GM19351 (cell line): Measurements from ENCODE around the gene POFUT2.

Experiments
- ATAC-seq: cut with Tn5 transposase; IDR thresholded peaks from one replicate; pipeline ENCODE4 v1.9.1; 2021; ENCODE audit warnings: mild to moderate bottlenecking, moderate library complexity; ENCODE audit not compliant: unreplicated experiment

Gene POFUT2

DNA sequence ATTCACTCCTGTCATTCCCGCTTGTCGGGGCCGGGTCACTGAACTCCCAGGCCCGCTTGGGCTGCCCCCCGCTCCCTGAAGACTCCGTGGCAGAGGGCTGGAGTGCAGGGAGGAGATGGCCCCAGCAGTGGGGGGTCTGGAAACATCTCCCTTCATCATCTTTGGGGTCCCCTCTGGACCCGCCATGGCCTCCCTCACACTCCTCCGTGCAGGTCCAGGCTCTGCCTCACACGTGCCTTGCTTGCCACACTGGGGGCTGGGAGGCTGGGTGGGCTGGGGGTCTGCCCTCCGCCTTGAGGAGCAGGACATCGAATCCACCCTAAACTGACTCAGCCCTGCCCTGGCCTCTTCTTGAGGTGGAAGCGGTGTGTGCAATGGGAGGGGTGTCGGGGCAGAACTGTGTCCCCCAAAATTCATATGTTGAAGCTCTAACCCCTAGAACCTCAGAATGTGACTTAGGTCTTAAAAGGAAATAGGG is 35.2 kb downstream of the POFUT2 start:
- ATAC-seq: no peak

DNA sequence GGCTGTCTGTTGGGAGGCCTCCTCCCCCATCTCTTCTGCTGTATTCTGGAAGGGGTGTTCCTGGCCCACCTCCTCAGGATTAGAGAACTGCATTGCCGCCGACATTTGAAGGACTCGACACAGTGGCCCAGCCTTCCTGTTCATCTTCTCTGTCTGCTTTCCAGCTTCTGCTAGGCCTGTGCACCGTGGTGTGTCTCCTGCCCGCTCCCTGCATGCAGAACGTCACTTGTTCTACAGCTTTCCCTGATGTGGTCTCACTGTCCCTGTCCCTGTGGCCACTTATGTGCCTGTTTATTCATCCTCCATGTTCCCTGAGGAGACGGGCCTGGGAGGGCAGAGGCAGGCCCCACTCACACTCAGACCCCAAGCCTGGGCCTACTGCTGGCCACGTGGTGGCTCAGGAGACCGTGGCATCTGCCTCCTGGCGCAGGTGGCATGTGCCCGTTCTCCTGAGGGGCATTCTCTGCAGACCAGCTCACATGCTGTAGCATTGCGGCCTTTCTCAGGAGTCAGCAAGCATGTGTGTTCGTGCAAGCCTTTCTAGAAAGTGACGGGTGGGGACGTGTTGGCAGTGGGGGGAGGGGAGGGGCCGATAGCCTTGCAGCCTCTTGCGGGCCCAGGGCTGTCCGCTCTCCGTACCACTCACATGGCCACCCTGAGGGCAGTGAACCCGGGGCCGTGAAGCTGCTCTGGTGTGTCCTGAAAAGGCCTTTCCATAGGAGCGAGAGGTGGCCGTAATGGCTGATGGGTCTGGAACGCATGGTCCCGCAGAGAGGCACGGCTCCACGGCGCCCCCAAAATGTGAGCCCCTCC is 35.9 kb downstream of the POFUT2 start:
- no peak for ATAC-seq

DNA sequence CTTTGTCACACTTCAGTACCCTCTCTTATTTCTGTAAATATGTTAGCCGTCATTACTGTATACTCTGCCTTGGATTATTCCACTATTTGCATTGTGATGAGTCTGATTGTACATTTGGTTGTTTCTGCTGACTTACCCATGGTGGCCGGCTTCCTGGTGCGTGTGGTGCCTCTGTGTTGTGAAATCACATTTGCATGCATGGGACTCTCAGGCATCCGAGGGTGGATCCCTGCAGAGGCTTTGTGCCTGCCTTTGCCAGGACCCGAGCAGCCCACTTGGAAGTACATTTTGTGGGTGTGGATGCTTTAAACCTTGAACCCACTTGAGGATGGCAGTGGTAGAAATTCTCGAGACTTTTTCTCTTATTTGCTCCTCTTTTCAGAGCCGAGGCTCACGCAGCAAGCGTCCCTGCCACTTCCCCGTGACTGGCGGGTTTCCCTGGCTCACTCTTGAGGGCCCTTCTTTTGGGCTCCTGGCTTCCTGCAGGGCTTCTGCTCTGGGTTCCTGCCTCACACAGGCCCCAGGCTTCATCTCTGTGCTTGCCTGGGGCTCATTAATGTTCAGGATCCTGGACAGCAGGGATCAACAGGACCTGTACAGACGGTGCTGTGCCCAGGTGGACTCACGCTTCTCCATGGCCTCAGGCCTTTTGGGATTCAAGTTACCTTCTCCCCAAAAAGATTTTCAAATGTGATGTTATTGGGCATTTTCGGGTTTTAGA is 36.6 kb downstream of the POFUT2 start:
- ATAC-seq: no peak

DNA sequence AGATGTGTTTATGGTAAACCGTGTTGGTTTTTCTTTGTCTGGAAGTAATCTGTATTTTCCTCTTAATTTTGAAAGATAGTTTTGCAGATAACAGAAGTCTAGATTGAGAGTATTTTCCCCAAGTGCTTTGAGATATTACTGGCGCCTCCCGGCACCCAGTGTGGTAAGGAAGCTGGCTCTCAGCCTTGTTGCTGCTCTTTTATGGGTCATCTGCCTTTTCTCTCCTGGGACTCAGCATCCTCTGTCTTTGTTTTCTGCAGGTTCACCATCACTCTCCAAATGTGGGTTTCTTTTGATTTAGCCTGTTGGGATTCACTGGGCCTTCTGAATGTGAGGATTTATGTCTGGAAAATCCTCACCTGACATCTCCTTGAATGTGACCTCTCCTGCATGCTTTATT is 37.4 kb downstream of the POFUT2 start:
- no peak for ATAC-seq

DNA sequence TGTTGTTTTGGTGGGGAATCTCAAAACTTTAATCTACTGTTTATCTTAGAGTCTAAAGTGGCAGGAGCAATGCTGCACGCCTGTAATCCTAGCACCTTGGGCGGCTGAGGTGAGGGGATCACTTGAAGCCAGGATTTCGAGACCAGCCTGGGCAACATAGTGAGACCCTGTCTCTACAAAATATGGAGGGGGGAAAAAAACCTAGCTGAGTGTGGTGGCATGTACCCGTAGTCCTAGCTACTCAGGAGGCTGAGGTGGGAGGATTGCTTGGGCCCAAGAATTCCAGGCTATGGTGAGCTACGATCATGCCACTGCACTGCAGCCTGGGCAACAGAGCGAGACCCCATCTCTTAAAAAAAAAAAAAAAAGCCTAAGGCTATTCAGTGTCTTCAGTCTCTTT is 38.1 kb downstream of the POFUT2 start:
- ATAC-seq: no peak

DNA sequence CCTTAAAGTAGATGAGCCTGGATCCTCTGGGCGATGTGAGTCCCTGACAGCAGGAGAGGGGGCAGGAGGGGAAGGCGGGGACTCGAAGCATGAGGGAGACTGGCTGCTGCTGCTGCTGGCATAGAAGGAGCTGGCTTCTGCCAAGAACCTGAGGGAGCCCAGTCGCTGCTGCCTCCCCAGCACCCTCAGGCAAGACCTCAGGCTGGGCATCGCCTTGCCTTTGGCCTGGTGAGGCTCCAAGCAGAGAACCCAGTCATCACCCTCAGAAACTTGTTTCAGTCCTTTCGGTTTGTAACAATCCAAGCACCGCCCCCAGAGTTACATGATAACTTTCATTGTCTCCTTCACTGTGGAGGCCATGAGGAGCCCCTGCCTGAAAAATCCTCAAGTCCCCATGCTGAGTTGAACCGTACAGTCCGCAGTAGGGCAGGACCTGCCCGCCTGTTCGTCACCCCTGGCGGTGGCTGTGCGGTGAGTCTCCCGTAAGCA is 38.8 kb downstream of the POFUT2 start:
- no peak for ATAC-seq

DNA sequence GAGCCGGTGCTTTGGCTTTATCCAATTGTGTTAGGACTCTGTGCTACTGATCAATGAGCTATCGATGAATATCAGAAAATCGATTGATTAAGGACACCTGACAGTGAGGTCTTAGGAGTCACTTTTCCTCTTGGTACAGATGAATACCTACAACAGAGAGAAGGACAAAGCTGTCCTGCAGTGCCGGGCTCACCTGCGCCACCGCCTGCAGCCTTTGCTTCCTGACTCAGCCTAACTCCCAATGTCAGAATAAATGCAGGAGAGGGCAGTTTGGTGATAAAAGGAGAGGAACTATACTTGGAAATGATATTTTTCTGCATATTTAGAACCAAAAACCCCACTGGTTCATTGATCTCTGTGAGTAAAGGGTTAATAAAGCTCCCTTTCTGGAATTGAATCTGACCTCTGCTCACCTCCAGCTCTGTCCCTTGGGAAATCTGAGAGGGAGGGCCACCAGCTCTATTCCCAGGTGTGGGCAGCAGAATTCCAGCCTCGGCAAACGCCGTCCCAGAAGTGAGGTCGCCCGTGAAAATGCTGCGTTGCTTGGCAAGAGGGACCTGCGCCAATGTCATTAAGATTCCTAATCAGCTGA is 39.3 kb downstream of the POFUT2 start:
- ATAC-seq: no peak

DNA sequence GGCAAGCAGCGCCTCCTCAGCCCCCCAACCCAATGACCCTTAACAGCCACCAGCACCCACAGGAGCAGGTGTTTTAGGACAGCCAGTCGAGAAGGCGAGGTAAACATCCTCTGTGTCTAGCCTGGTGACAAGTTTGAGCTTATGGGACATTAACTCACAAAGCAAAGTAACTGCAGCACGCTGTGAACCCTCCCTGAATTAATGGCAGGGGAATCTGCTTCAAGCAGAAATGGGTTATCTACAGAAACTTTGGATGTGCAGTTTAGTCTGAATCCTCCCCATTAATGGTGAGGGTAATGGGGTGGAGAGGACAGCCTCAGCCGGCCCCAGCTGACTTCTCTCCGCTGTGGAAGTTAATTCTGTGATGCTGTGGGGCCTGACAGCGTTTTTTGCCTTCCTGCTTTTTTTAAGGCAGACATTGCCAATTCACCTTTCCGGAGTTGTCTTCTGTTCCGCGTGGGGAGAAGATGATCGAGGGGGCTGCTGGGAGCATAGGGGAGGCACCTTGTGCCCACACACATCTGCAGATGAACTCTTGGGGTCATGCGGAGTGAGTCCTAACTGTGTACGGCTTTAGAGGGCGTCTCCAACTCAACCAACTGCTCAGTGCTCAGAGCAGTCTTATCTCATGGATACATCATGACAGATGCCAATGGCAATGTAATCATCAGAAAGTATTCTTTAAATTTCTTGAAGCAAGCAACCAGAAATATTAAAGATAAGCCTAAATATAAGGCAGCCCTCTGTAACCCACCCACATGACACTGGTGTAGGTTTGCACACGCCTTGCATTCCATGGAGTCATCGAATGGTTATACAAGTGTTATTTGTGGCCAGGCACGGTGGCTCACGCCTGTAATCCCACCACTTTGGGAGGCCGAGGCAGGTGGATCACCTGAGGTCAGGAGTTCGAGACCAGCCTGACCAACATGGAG is 41.0 kb downstream of the POFUT2 start:
- ATAC-seq: no peak

DNA sequence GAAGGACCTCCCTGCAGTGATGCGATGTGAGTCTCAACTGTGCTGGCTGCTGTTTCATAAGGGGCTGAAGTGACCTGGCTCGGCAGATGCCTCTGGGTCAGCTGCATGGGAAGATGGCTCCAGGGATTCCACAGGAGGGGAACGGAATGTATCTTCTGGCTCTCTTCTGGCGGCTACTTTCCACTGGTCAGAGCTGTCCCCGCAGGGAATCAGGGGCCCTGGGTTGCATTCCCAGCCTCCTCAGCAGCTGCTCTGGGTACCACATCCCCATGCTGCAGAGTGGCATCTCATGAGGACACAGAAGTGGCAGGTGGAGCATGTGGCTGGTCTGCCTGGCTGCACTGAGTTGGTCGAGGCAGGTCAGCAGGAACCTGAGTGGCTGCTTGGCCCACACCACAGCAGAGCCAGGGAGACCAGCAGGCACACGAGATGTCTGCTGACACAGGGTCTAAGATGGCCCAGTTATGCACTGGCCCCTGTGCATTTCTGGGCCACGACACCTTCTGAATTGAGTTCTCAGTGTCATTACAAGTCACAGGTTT is 42.8 kb downstream of the POFUT2 start:
- no peak for ATAC-seq

DNA sequence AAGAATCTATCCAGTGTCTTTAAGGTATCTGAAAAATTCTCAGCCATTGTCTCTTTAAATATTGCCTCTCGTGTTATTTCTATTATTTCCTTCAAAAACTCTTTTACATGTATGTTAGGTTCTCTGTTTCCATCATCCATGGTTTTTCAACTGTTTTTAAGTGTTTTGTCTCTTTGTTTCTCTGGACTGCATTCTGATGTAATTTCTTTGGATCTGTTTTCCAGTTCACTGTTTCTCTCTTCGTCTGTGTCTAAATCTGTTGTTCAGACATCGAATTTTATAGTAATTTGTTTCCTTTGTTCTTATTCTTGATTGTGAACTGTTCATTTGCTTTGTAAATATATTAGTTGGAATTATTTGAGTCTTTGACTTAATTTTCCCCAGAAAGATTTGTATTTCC is 44.1 kb downstream of the POFUT2 start:
- ATAC-seq: no peak

DNA sequence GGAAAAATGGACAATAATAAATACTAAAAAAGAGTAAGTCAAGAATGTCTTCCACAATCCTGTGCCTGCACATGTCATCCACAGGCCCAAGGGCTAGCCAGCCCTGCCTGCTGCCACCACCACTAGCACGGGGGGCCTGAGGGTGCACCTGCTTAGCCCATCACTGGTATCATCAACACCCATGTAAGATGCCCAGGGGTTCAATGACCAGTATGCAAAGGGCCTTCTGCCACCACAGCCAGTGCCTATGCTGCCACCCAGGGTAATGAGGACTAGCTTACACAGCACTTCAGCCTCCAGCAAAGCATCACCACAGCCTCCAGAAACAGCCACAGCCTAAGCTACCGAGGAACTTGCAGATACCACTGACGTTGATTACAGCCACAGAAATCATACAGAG is 46.3 kb downstream of the POFUT2 start:
- ATAC-seq: no peak

DNA sequence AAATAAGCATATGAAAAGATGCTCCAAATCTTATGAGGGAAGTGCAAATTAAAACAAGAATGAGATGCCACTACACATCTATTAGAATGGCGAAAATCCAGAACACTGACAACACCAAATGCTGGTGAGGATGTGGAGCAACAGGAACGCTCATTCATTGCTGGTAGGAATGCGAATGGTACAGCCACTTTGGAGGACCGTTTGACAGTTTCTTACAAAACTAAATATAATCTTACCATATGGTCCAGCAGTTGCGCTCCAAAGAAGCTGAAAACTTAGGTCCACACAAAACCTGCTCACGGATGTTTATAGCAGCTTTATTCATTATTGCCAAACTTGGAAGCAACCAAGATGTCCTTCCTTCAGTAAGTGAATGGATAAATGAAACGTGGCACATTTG is 50.3 kb downstream of the POFUT2 start:
- no peak for ATAC-seq

DNA sequence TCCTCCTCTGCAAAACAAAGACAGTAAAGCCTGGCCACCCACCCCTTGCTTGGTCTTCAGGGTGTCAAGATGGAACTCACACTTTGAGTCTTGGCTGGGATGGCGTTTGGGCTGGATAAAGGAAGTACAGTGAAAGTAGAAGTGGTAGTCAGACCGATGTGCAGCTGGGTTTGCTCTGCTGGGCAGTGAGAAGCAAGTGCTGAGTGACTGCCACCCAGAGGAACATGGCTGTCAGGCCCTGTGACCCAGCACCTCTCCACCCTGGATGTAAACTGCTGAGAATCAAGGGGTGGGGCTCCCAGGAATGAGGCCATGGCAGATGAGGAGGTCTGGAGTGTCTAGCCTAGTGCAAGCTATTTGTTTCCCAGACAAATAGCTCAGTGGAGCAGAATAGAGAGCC is 51.2 kb downstream of the POFUT2 start:
- no peak for ATAC-seq

DNA sequence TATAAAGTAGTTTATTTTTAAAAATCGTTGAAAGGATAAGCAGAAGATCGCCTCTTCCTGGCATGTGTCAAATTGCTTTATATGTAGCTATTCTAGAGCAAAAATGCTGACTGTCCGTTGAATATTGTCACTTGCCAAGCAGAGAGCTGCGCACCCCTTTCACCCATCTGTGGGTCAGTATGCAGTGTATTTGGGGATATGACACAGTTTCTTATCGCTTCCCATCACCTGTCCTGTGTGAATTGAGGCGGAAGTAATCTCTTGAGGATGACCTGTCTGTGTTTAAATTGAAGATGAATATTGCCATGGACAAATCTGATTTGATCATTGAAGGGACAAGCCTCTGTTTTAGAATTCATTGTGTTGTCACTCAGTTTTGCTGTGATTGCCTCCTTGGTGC is 52.2 kb downstream of the POFUT2 start:
- ATAC-seq: no peak

DNA sequence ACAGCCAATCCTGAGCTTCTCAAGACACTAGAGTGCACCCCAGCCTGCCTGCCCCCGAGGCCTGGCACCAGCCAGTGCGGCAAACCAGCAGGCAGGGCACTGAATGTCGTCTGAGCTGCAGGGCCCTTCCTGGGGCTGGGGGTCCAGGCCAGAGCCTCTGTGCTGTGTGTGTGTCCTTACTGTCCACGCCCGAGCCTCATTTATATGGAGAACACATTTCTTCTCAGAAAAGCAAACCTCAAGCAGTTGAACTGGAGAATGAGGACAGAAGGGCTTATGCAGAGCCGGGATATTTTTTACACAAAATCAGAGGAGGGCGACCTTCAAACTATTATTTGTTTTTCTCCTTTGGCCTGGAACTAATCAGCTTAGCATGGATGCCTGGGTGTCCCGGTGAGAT is 52.7 kb downstream of the POFUT2 start:
- ATAC-seq: no peak

DNA sequence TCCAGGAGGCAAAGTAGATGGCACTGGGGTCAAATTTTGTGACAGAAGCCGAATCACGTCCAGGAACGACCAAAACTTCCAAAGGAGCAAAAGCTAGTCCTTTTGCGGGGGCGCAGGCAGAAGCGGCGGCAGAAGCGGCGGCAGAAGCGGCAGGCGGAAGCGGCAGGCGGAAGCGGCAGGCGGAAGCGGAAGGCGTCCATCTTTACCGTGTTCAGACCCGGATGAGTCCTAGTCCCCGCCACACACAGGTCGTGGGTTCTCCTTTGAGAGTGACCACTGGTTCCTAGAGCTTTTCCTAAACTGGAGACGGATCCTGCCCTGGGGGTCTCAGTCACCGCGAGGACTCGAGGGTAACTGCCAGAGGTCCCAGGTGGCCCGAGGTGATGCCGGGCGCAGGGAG is 53.6 kb downstream of the POFUT2 start:
- ATAC-seq: no peak

DNA sequence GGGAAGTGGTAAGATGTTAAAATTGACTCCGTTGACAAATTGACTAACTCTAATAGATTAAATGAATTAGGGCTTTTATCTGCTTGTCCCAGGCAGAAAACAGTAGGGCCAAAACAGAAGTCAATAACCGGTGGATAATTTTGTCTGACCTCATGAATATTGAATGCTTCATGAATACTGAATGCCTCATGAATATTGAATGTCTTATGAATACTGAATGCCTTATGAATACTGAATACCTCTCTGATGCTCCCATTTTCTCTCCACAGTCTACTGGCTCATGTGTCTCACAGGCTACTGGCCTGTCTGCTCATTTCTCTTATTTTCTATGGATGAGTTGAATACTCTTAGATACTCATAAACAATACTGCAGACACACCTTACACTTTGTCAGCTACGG is 56.0 kb downstream of the POFUT2 start:
- ATAC-seq: no peak

DNA sequence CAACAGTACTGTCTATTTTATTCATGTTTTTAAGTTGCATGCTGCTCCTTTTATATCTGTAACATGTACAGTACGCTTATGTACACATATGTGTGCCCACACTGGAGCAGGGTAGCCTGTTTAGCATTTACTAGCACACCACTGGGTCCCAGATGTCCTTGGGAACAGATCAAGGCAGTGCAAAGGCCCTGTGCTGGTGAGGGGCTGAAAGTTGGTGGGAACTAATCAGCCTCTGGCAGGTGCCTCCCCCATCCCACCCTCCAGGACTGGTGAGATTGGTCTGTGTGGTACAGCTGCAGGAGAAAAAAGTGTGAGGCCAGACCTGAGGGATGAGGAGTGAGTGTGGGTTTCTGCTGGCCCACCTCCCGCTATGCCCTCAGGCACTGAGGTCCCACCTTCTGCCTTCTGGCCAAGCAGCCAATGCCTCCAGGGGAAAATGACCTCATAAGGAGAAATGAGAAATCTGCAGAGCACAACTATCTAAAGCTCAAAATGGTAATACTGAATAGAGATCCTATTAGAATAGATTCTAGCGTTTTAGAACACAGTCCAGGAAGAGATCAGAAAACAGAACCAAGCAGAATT is 58.9 kb downstream of the POFUT2 start:
- ATAC-seq: no peak

DNA sequence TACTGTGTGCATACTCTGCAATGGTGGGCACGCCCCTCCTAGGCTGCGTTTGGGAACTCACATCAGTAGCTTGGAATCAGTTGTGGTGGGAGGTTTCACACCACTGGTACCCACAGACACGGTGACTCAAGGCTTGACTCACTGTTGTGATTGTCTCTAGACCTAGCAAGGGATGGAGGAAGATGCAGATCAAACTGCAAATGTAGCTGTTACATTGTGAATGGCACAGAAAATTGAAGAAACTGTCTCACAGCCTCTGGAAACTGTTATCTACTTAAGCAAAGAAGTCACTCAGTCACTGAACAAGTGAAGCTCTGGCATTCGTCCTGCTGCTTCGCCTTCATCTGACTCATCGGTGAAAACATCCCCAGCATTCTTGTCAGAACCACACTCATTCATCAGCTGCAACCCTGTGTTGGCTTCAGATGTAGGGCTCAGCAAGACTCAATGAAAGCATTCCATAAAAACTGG is 59.5 kb downstream of the POFUT2 start:
- ATAC-seq: no peak

DNA sequence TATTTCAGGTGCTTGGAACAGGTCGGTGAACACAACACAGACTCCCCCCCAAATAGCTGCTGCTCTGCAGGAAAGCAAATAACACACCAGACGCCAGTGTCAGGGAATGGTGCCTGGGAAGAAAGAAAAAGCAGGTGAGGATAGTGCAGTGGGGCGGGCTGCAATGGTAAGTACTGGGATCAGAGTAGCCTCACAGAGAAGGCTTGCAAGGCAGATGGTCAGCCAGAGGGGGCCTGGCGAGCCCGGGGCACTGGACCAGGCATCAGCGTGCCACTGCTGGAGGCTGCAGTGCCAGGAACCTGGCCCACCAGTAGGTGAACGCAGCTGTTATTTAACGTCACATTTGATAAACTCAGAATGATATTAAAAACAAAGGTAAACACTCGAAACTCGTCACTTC is 60.0 kb downstream of the POFUT2 start:
- no peak for ATAC-seq
